ENCODE results near the gene SYTL5.

DNA sequence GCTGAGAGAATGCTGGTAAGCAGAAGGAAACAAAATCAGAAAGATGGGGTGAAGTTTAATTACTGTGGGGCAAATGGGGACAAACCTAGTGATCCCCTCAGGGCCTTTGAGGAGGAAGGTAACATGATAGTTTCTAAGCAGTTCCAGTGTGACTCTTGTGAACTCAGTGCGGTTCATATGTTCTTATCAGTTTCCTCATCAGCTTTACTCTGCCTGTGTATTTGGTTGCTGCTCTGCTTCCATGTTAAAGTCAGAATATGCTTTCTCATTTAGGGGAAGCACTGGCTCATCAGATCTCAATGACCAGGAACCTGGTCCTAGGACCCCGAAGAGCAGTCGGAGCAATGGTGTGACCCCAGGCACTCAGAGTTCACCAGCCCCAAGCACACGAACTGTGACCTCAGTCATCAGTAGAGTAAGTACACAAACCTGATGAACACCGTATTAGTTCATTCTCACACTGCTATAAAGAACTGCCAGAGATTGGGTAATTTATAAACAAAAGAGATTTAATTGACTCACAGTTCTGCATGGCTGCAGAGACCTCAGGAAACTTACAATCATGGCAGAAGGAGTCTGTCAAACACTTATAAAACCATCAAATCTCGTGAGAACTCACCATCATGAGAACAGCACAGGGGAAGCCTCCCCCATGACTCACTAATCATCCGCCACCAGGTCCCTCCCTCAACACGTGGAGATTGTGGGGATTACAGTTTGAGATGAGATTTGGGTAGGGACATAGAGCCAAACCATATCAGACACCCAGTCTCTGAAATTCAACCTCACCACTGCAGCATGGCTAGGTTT, 83.0 kb downstream of the SYTL5 start:
- TF ChIP-seq, protein P1, sequence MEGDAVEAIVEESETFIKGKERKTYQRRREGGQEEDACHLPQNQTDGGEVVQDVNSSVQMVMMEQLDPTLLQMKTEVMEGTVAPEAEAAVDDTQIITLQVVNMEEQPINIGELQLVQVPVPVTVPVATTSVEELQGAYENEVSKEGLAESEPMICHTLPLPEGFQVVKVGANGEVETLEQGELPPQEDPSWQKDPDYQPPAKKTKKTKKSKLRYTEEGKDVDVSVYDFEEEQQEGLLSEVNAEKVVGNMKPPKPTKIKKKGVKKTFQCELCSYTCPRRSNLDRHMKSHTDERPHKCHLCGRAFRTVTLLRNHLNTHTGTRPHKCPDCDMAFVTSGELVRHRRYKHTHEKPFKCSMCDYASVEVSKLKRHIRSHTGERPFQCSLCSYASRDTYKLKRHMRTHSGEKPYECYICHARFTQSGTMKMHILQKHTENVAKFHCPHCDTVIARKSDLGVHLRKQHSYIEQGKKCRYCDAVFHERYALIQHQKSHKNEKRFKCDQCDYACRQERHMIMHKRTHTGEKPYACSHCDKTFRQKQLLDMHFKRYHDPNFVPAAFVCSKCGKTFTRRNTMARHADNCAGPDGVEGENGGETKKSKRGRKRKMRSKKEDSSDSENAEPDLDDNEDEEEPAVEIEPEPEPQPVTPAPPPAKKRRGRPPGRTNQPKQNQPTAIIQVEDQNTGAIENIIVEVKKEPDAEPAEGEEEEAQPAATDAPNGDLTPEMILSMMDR (IDR thresholded peaks at IDR 0.05), result no peak
- TF ChIP-seq POLR2A (IDR thresholded peaks at IDR 0.05), result no peak

Measured in adrenal gland (tissue), 5 donors.